Fibroblast of lung (primary cell): Measurements from ENCODE around the gene FER. TPM values are rescaled to one million over a fixed set of nuclear protein-coding genes. Genes with fewer than 3 reads are reported as not detected.
"Not testable (repeated sequence)": the region's sequence is repeated elsewhere in the genome, so short reads cannot be mapped to it uniquely, and the experiment has no call there.

Experiments
- DNase-seq, 2 donors: peaks; one replicate each; pipeline versions ENCODE4 v3.0.0 to v3.0.0-alpha.2; 2010; ENCODE audit warnings: low read depth in 2 of 2
- H2AFZ ChIP-seq: 2 replicates; pipeline ENCODE4 v1.5.1; 2012; ENCODE audit warnings: low read length, control low read depth, inconsistent platforms
- H3K27ac ChIP-seq: 2 replicates; pipeline ENCODE4 v1.5.1; 2011; ENCODE audit warnings: low read length, control low read depth; ENCODE audit not compliant: insufficient read depth
- H3K27me3 ChIP-seq: 2 replicates; pipeline ENCODE4 v1.5.1; 2011; ENCODE audit warnings: mild to moderate bottlenecking, low read length; ENCODE audit not compliant: control insufficient read depth, insufficient read depth
- H3K36me3 ChIP-seq: 2 replicates; pipeline ENCODE4 v1.5.1; 2011; ENCODE audit warnings: low read length; ENCODE audit not compliant: control insufficient read depth, insufficient read depth
- H3K4me1 ChIP-seq: 2 replicates; pipeline ENCODE4 v1.5.1; 2011; ENCODE audit warnings: low read length; ENCODE audit not compliant: control insufficient read depth, insufficient read depth; ENCODE audit errors: extremely low read depth
- H3K4me2 ChIP-seq: 2 replicates; pipeline ENCODE4 v1.5.1; 2011; ENCODE audit warnings: low read length, control low read depth; ENCODE audit not compliant: insufficient read depth; ENCODE audit errors: extremely low read depth
- H3K4me3 ChIP-seq, 4 experiments: fragments of 200-600 bp in 1 of 4; sonication (generic) in 1 of 4; replicated peaks in 1 of 4; 2 replicates each; pipeline ENCODE4 v1.5.1; 2011 to 2016; ENCODE audit warnings: low read length in 4 of 4, low read depth in 3 of 4, mild to moderate bottlenecking in 3 of 4, control low read depth in 2 of 4, inconsistent platforms in 1 of 4, mixed read lengths in 1 of 4; ENCODE audit not compliant: insufficient read depth in 1 of 4; ENCODE audit errors: control extremely low read depth in 1 of 4
- H3K79me2 ChIP-seq: 2 replicates; pipeline ENCODE4 v1.5.1; 2012; ENCODE audit warnings: mild to moderate bottlenecking, low read length, inconsistent platforms; ENCODE audit not compliant: control insufficient read depth, insufficient read depth
- H3K9ac ChIP-seq: 2 replicates; pipeline ENCODE4 v1.5.1; 2011; ENCODE audit warnings: mild to moderate bottlenecking, low read length, control low read depth; ENCODE audit not compliant: insufficient read depth
- H3K9me3 ChIP-seq: 2 replicates; pipeline ENCODE4 v1.5.1; 2012; ENCODE audit warnings: low read depth, low read length; ENCODE audit not compliant: control insufficient read depth, insufficient read depth
- H4K20me1 ChIP-seq: 2 replicates; pipeline ENCODE4 v1.5.1; 2011; ENCODE audit warnings: low read length; ENCODE audit not compliant: control insufficient read depth, insufficient read depth; ENCODE audit errors: extremely low read depth
- EZH2 ChIP-seq: IDR thresholded peaks from 2 replicates; pipeline ENCODE4 v1.5.1; 2012; ENCODE audit warnings: low read length, control low read depth, mild to moderate bottlenecking; ENCODE audit errors: missing control alignments
- polyA plus RNA-seq, 2 donors: library from polyadenylated mRNA; depleted of rRNA in 1 of 2; stranded (reverse) in 1 of 2; unstranded in 1 of 2; fragments of >200 nt; gene quantifications; 2 replicates each; pipeline ENCODE4 v1.2.1, GENCODE V29; 2011 to 2012; ENCODE audit warnings: missing spikeins in 1 of 2
- total RNA-seq: library from RNA; depleted of rRNA; stranded (reverse); fragments of >200 nt; gene quantifications from 2 replicates; pipeline ENCODE4 v1.2.1, GENCODE V29; 2014
- TF ChIP-seq, protein P1 (sequence below), 2 donors: IDR thresholded peaks in 1 of 2; conservative IDR thresholded peaks in 1 of 2; 1 replicate in 1 of 2; 2 replicates in 1 of 2; pipeline ENCODE4 v1.5.1; 2011 to 2012; ENCODE audit warnings: low read length in 2 of 2, control low read depth in 1 of 2, inconsistent platforms in 1 of 2, low read depth in 1 of 2, mild to moderate bottlenecking in 1 of 2

Gene FER
- total and polyA plus RNA-seq, 2 donors (not counting 1 experiment from before 2014, with no cell fraction given) = 12.2 to 21.3 TPM

- H3K4me3 ChIP-seq = no peak overlapping the region
- no peaks in the 10 kb centered on the region for H3K27me3 ChIP-seq
- no peaks in the 10 kb centered on the region for H3K9me3 ChIP-seq
- H3K4me2 ChIP-seq = no peak overlapping the region
- H3K79me2 ChIP-seq = no peaks in the 10 kb centered on the region
- no peak overlapping the region for H3K27ac ChIP-seq
- H3K9ac ChIP-seq = no peak overlapping the region
- DNase-seq = no peak
- H3K36me3 ChIP-seq = no peaks in the 10 kb centered on the region
- H2AFZ ChIP-seq = no peak overlapping the region
- TF ChIP-seq, protein P1, sequence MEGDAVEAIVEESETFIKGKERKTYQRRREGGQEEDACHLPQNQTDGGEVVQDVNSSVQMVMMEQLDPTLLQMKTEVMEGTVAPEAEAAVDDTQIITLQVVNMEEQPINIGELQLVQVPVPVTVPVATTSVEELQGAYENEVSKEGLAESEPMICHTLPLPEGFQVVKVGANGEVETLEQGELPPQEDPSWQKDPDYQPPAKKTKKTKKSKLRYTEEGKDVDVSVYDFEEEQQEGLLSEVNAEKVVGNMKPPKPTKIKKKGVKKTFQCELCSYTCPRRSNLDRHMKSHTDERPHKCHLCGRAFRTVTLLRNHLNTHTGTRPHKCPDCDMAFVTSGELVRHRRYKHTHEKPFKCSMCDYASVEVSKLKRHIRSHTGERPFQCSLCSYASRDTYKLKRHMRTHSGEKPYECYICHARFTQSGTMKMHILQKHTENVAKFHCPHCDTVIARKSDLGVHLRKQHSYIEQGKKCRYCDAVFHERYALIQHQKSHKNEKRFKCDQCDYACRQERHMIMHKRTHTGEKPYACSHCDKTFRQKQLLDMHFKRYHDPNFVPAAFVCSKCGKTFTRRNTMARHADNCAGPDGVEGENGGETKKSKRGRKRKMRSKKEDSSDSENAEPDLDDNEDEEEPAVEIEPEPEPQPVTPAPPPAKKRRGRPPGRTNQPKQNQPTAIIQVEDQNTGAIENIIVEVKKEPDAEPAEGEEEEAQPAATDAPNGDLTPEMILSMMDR (conservative IDR thresholded peaks at IDR 0.05 in 1 of 2, IDR thresholded peaks at IDR 0.05 in 1 of 2; ENCODE audit: low read depth in 1 of 2, low read length in 2 of 2) = no peak
- no peak for TF ChIP-seq EZH2
- H4K20me1 ChIP-seq = no peaks in the 10 kb centered on the region
- no peaks in the 10 kb centered on the region for H3K4me1 ChIP-seq
Observed at GRCh38 chr5:109006129-109006528, 258.4 kb downstream of the FER start.

DNA sequence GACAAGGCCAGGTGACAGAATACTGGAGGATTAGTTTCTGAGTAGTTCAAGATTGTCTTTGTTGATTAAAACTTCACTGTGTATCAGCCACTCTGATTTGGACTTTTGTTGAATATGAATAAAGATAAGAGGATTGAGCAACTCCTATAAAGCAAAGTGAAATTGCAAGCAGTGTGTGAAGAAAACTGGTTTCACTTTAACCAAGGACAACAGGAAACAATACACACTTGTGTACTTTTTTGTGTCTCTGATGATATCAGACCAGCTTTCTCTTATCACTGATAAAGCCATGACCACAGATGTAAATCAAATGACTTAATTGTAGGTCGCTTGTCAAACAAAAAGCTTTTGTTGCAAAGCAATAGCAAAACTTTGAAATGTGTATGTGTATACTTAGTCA, 268.6 kb downstream of the FER start:
- no peak overlapping the region for H2AFZ ChIP-seq
- no peaks in the 10 kb centered on the region for H3K4me1 ChIP-seq
- H3K79me2 ChIP-seq = no peaks in the 10 kb centered on the region
- H4K20me1 ChIP-seq = no peaks in the 10 kb centered on the region
- no peak overlapping the region for H3K9ac ChIP-seq
- H3K36me3 ChIP-seq = no peaks in the 10 kb centered on the region
- no peaks in the 10 kb centered on the region for H3K9me3 ChIP-seq
- no peak overlapping the region for H3K4me2 ChIP-seq
- peak; percentile 10 to 42 for DNase-seq
- no peak overlapping the region for H3K4me3 ChIP-seq
- TF ChIP-seq EZH2 = no peak
- TF ChIP-seq, protein P1 (conservative IDR thresholded peaks at IDR 0.05 in 1 of 2, IDR thresholded peaks at IDR 0.05 in 1 of 2; ENCODE audit: low read depth in 1 of 2, low read length in 2 of 2) = no peak
- H3K27ac ChIP-seq = no peak overlapping the region
- H3K27me3 ChIP-seq = no peaks in the 10 kb centered on the region

DNA sequence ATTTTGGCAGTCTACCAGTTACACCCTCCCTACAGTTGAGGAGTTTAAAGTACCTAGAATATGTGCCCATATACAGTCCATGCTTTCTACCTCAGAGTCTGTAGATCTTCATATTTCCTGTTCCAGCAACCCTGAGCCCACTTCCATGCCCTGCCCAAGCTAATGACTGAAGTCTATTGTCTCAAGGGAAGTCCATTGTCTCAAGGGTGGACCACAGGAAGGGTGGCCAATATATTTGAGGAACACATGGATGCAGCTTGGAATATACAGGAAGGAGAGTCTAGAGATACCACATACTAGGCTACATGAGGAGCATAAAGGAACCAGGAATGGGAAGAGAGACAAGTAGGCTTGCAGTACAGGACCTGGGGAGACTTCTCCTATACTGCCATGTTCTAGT, 274.4 kb downstream of the FER start:
- Histone ChIP-seq H3K4me3 (no peak overlapping the region), H2AFZ (no peak overlapping the region), H3K79me2 (no peaks in the 10 kb centered on the region), H3K9me3 (no peaks in the 10 kb centered on the region), H3K4me2 (no peak overlapping the region), H3K27me3 (no peaks in the 10 kb centered on the region), H4K20me1 (no peaks in the 10 kb centered on the region), H3K9ac (no peak overlapping the region), H3K36me3 (no peaks in the 10 kb centered on the region), H3K27ac (no peak overlapping the region), H3K4me1 (no peaks in the 10 kb centered on the region)
- no peak for DNase-seq
- TF ChIP-seq, protein P1 (conservative IDR thresholded peaks at IDR 0.05 in 1 of 2, IDR thresholded peaks at IDR 0.05 in 1 of 2; ENCODE audit: low read depth in 1 of 2, low read length in 2 of 2) = no peak
- no peak for TF ChIP-seq EZH2

- not testable (repeated sequence) for DNase-seq, H3K4me1 ChIP-seq, H2AFZ ChIP-seq, H3K9ac ChIP-seq, H3K36me3 ChIP-seq, H3K79me2 ChIP-seq, H4K20me1 ChIP-seq, H3K4me3 ChIP-seq, H3K4me2 ChIP-seq, H3K27me3 ChIP-seq, H3K9me3 ChIP-seq, H3K27ac ChIP-seq
Observed at GRCh38 chr5:109025729-109026128, 278.0 kb downstream of the FER start.
